Erythroblast (primary cell): ENCODE results near the gene KIAA1671.

Experiments used
- DNase-seq, 2 experiments: peaks; one replicate each; lab custom pipeline; 2025; lab: John Stamatoyannopoulos, UW
- GATA1 ChIP-seq: IDR thresholded peaks from 2 replicates; pipeline ENCODE4 v1.6.1; 2011; ENCODE audit warnings: low read depth, mild to moderate bottlenecking, control low read depth, low read length, moderate library complexity
- POLR2A ChIP-seq: IDR thresholded peaks from 2 replicates; pipeline ENCODE4 v1.6.1; 2011; ENCODE audit warnings: mild to moderate bottlenecking, low read length

Gene KIAA1671

GRCh38 chr22:25021976-25022711 is 69.6 kb downstream of the KIAA1671 start:
- DNase-seq, result no peak
- TF ChIP-seq GATA1, result no peak
- TF ChIP-seq POLR2A, result no peak

- no peak for DNase-seq
- TF ChIP-seq GATA1 (no peak), POLR2A (no peak)
These were observed 71.4 kb downstream of the KIAA1671 start for GRCh38 chr22:25023879-25024278.

DNA sequence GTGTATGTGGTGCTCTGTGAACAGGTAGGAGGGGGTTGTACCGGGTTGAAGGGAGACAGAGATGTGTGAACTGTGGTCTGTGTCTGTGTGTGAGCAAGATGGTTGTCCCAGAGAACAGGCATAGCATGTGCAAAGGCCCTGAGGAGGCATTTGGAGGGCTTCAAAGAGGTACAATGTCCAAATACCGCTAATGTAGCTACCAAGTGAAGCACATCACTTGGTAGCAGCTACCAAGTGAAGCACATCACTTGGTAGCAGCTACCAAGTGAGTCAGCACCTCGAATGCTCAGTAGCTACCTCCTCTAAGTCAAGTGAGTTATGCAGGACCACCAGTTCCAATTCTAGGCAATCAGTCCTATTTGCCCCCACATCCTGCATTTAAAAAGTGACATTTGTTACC is 72.4 kb downstream of the KIAA1671 start:
- DNase-seq, result no peak
- TF ChIP-seq GATA1 (no peak), POLR2A (no peak)

- TF ChIP-seq POLR2A (no peak), GATA1 (no peak)
These were observed 73.2 kb downstream of the KIAA1671 start for GRCh38 chr22:25025491-25026400.

DNA sequence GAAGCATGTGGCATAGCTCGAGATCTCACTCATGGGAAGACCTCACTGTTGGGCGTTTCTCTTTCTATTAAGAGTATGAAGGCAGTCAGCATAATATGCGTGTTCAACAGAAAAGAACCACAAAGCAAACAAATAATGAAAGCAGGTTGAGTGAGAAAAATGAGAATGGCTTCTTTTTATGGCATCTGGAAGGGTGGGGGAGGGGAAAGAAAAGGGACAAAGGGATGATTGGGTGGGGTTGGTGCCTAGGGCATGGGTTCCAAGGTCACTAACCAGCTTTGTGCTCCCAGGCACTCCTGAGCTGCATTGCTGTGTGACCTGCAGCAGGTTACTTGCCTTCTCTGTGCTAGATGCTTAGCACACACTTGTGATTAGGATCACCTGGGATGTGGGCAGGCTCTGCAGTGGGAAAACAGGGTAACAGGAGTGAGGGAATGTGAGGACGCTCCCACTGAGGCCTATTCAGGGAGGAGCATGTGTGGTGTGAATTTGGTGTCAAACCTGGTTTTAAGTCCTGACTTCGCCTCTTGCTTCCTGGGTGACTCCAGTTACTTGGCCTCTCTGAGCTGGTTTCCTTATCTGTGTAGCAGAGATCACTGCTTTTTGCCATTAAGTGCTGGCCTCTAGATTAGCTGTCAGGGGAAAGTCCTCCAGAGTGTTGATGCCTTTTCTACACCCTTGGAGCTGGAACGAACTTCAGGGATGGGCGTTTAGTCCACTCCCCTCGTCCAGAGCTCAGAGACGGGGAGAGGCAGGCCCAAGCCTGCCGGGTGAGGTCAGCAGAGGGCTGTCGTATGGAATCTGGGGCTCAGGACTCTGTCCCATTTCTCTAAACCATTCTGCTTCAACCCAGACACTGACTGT is 74.8 kb downstream of the KIAA1671 start:
- DNase-seq, result no peak
- TF ChIP-seq GATA1, result no peak
- TF ChIP-seq POLR2A, result no peak

More at GRCh38 chr22:25025491-25026400, 73.2 kb downstream of the KIAA1671 start:
- no peak for DNase-seq

- no peak for TF ChIP-seq GATA1
- TF ChIP-seq POLR2A, result no peak
These were observed 75.7 kb downstream of the KIAA1671 start for GRCh38 chr22:25027959-25028840.

GRCh38 chr22:25028841-25029141 is 76.3 kb downstream of the KIAA1671 start:
- no peak for DNase-seq
- TF ChIP-seq POLR2A (no peak), GATA1 (no peak)

More at GRCh38 chr22:25027959-25028840, 75.7 kb downstream of the KIAA1671 start:
- DNase-seq, result no peak

DNA sequence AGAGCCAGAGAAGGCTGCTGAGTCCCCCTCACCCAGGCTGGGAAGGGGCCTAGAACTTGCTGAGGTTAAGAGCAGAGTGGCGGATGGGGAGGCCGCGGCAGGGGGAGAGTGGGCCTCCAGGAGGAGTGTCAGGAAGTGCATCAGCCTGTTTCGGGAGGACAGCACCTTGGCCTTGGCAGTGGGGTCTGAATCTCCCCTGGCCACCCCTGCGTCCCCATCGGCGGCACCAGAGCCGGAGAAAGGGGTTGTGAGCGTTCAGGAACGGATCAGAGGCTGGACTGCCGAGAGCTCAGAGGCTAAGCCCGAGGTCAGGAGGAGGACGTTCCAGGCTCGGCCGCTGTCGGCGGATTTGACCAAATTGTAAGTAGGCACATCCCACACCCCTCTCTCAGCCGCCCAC is 76.7 kb downstream of the KIAA1671 start:
- TF ChIP-seq POLR2A (no peak), GATA1 (no peak)
- no peak for DNase-seq

GRCh38 chr22:25030636-25031035 is 78.1 kb downstream of the KIAA1671 start:
- TF ChIP-seq POLR2A (no peak), GATA1 (no peak)
- DNase-seq, result no peak

DNA sequence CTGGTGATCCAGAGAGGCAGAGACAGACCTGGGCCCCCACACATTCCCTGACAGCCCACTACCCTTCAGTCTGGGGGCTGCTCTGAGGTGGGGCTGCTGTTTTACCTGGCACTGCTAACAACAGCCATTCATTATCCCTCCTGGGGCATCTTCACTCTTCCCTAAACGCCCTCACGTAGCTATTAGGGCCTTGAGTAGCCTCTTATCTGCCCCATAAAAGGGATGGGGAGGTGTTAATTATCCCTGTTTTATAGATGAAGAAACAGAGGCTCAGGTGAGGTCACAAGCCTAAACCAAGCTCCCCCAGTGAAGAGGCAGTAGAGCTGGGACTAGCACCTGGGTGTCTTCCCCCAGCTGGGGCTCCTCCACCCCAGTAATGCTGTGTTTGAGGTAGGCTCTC is 79.5 kb downstream of the KIAA1671 start:
- DNase-seq, result no peak
- TF ChIP-seq GATA1 (no peak), POLR2A (no peak)

DNA sequence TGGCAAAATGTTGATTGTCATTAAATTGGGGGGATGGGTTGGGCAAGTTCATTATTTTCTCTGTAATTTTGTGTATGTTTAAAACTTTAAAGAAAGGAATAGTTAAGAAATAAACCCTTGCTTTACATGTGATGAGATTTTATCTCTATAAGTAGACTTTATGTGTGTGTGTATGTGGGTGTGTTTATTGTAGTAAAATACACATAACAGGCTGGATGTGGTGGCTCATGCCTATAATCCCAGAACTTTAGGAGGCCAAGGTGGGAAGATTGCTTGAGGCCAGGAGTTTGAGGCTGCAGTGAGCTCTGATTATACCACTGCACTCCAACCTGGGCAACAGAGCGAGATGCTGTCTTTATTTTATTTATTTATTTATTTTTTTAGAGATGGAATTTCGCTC is 83.2 kb downstream of the KIAA1671 start:
- no peak for TF ChIP-seq POLR2A
- no peak for TF ChIP-seq GATA1
- no peak for DNase-seq

DNA sequence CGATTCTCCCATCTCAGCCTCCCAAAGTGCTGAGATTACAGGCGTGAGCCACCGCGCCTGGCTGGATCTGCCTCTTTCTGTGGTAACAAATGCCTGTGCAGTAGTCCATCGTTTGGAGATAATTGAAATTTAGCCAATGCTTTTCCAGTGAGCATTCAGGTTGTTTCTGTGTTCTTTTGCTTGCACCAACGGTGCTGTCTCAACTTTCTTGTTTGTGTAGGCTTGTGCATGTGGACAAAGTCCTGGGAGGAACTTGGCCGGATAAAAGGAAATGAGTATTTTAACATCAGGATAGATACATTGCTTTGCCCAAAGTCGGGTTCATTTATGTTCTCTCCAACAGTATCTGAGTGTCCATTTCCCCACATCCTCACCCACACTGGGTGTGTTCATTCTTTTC is 85.7 kb downstream of the KIAA1671 start:
- no peak for TF ChIP-seq POLR2A
- TF ChIP-seq GATA1, result no peak
- no peak for DNase-seq
